GM10266 (cell line): ENCODE data around the gene CTSS.
"Not testable (repeated sequence)": the region's sequence is repeated elsewhere in the genome, so short reads cannot be mapped to it uniquely, and the experiment has no call there.

Experiments
- DNase-seq: peaks from one replicate; pipeline ENCODE4 v3.0.0; 2012; ENCODE audit errors: extremely low spot score
- TF ChIP-seq, protein P1 (sequence below): IDR thresholded peaks from 2 replicates; pipeline ENCODE4 v1.5.1; 2012; ENCODE audit warnings: mild to moderate bottlenecking, low read depth; ENCODE audit not compliant: control insufficient read depth, insufficient read depth; ENCODE audit errors: missing control alignments

Gene CTSS

DNA sequence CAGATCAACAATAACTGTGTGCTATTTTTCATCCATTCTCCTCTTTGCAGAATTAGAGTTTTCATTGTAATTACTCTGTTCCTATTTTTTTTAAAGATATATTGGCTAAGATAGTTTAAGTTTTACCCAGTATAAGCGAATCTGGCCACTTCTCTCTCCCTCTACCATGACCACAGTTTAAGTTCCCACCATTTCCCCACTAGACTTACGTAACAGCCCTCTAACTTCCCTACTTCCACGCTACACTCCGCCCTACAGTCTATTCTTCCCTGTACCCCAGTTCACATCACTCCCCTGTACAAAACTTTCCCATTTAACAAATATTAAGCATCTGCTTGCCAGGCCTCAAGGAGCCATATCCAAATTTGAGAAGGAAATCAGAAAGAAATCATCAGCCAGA, 26.0 kb upstream of the CTSS start:
- no peak for DNase-seq
- TF ChIP-seq, protein P1, sequence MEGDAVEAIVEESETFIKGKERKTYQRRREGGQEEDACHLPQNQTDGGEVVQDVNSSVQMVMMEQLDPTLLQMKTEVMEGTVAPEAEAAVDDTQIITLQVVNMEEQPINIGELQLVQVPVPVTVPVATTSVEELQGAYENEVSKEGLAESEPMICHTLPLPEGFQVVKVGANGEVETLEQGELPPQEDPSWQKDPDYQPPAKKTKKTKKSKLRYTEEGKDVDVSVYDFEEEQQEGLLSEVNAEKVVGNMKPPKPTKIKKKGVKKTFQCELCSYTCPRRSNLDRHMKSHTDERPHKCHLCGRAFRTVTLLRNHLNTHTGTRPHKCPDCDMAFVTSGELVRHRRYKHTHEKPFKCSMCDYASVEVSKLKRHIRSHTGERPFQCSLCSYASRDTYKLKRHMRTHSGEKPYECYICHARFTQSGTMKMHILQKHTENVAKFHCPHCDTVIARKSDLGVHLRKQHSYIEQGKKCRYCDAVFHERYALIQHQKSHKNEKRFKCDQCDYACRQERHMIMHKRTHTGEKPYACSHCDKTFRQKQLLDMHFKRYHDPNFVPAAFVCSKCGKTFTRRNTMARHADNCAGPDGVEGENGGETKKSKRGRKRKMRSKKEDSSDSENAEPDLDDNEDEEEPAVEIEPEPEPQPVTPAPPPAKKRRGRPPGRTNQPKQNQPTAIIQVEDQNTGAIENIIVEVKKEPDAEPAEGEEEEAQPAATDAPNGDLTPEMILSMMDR, result no peak

DNA sequence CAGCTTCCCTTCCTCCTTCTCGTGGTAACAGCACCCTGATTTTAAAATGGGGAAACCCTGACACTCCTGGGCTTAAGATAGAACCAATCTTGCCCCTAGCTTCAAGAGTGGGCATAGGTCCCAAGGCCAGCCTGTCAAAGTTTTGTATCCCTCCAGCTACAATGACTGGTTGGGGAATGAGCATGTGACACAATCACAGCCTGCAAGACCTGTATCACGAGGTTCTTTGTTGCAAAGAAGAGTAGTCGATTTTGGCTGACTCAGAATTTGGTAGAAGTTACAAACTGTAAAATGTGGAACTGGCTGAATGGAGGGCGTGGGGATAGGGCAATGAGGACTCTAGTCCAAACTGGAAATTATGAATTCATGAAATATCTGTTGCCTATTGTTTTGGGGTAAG, 23.8 kb upstream of the CTSS start:
- DNase-seq, result no peak
- TF ChIP-seq, protein P1, result no peak

DNA sequence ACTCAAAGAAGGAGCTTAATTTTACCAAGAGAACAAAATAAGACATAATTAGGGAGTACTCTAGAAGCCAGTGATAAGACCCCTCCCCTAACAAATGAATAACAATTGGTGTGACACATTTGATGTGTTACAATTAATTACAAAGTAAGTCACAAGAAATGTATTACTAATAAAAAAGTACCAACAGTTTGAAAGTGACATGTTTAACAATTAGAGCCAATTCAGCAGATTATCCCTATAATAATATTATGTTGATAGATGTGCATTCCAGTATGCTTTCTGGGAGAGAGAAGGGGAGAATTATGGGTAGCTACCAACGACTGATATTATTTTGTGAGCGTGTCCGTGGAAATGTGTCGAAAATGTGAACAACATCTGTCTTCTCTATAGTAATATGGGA, 23.4 kb upstream of the CTSS start:
- no peak for DNase-seq
- TF ChIP-seq, protein P1, result no peak

DNA sequence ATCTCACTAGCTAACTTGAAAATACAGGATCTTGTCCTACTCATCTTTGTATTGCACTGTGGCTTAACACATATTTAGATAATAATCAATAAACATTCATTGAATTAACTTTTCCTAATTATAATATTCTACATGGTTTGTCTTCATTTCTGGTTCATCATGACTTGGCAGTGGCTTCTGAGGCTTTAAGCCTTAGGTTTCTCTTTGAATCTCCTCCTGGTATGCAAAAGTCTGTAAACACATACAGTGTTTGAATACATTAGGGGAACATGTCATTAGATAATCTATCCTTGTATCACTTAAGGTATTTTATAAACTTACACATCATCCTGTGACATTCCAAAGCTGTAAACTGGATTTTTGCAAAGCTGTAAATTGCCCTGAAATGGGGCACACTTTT, 21.9 kb upstream of the CTSS start:
- TF ChIP-seq, protein P1, result no peak
- no peak for DNase-seq

DNA sequence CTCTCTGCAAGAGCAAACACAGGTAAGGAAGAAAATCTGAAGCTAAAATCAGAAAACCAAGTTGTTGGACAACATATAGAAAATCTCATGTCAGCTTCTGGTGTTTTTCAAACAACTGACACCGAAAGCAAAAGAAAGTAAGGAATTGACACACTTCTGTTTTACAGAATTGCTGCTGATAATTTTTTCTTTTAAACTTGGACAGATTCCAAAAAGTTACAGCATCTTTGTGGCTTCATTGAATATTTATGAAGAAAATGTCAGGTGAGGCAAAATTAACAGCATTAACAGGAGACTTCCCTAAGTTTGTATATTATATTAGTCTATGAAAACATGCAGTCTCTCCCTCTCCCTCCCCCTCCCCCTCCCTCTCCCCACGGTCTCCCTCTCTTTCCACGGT, 14.9 kb upstream of the CTSS start:
- TF ChIP-seq, protein P1, result no peak
- no peak for DNase-seq

DNA sequence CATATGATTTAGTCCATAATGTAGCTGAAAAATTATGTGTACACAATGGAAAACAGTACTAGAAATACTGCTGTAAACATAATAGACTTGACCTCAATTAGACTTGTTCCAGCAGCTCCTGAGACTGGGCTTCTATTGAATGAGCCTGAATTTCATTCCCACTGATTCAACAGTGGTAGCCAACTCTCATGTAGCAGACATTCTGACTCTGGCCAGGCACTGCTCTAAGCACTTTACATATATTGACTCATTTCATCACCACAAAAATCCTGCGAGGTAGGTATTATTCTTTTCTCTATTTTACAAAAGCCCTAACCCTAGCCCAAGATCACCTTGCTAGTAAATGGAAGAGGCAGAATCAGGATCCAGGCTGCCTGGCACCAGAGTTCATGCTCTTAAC, 12.8 kb upstream of the CTSS start:
- DNase-seq, result no peak
- TF ChIP-seq, protein P1, result no peak

DNA sequence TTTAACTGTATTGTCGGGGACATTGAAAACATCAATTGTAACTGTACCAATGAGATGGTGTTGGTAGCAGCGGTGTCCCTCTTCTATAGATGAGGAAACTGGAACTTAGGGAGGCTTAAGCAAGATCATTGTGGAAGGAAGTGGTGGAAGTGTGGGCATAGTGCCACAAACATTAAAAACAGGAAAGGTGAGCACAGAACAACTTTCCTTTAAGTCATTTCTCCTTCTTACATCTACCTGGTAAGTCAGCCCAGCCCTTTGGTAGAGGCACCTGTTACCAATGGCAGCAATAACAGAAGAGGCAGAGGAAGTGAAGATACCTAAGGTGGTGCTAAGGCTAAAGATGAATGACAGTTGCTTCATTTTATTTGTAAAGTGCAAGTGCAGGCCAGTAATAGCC, 12.0 kb upstream of the CTSS start:
- no peak for DNase-seq
- TF ChIP-seq, protein P1, result no peak

DNA sequence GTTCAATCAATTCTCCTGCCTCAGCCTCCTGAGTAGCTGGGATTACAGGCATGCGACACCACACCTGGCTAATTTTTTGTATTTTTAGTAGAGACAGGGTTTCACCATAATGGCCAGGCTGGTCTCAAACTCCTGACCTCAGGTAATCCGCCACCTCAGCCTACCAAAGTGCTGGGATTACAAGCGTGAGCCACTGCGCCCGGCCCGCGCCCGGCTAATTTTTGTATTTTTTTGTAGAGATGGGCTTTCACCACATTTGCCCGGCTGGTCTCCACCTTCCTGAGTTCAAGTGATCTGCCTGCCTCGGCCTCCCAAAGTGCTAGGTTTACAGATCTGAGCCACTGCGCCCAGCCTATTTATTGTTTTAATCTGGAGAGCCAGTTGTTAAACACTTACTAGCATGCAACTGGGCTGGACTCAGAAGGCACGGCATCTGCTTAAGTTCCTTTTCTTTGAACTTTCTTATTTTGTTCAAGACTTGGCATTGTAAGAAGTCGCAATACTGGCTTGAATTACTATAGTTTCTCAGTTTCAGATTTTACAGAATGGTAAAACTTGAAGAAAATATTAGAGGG, 10.4 kb upstream of the CTSS start:
- not testable (repeated sequence) for DNase-seq
